COLO668 (cell line): ENCODE data around the gene ATP8A1.
A peak's percentile ranks its signal among the peaks of the same experiment; 100 is the strongest.

ENCODE experiments used
- DNase-seq: peaks from one replicate; lab custom pipeline; 2025; ENCODE audit not compliant: unreplicated experiment; lab: John Stamatoyannopoulos, UW

The ATP8A1 gene

DNA sequence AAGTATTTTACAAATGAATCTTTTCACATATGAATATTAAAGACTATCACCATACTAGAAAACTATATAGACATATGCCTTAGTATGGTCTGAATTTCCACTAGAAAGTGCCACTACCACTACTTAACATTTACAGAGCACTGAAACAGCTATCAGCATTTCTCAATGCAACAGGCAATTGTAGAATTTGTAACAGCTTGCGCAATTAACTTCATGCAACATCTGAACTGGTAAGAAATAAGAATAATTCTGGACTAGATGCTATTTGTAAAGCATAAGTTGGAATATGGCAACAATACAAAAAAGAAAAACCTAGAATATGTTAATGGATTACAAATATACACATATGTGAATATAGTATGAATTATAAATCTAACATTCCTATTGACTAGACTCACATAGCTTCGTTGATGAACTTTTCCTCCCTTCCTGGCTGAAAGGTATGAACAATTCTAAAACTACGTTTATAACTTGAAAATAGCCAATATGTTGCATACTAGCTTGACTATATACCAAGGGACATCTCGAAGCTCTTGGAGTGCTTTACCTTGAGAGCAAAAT lies 82.0 kb downstream of the ATP8A1 start:
- no peak for DNase-seq

DNA sequence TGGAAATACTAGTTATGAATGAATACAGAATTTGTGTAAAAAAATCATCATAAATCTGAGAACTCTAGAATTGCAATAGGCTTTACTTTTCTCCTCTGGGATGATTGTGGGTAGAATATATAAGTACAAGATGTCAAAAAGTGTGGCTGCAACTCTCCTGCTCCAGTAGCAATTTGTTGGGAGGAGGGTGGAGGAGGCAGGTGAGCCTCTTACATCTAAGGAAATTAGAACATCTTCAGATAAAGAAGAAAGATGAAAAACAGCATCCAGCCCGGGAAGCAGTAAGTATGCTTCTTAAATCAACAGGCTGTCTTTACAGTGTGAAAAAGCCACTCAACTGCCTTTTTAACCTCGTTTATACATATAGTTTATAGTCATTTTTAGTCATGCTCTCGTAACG lies 83.7 kb downstream of the ATP8A1 start:
- DNase-seq, result no peak

DNA sequence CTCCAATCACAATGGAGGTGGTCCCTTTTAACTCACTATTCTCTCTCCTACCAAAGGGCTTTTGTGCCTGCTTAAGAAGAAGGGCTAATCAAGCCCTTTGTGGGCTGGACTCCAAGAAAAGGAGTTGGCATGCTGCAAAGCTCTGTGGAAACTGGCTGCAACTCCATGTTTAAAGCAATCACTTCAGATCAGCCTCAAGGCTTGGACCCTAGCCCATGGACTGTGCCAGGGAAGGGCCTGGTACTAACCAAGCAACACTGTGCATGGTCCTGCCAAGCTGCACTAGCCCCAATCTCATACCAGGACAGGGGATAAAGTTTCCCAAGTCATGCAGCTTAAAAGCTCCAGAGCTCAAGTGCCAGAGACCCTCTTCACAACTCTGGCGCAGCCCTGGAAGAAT lies 86.7 kb downstream of the ATP8A1 start:
- DNase-seq, result no peak

DNA sequence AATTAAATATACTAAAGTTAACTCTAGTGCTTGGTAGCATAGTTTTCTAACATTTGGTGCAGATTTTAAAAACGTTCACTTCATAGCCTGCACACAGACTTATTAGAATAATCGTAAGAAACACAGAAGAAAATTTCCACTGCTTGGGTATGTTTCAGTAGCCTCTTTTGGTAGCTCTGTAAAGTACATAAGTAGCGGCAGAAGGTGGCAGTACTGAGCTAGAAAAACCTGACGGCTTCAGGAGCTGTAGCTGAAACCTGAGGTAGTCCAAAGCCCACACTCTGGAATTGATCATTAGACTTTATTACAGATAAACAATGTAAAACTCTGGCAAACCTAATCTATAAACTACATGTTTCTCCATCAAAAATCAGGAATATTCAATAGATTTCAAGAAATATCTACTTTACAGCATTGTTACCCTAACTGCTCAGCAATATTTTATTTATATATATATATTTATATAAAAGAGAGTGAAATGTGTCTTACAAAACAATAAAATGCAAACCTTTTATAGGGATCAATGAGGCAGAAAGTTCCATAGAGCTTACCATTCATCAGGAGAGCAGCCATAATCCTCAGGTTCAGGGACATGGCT lies 88.2 kb downstream of the ATP8A1 start:
- peak; percentile 64 for DNase-seq

DNA sequence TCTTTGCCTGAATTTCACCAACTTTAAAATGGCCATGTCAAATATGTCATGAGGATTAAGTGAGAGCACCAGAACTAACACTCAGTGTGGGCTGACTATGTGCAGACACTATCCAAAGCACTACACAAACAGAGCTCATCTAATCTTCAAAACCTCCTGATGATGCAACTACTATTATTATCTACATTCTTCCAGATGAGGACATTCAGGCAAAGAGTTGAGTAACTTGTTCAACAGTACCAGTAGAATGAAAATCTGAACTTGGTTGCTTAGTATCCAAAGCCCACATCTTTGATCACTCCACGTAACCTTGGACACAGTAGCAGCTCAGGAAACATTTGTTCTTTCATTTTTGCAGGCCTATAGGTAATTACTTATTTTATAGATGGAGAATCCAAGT lies 90.1 kb downstream of the ATP8A1 start:
- no peak for DNase-seq

DNA sequence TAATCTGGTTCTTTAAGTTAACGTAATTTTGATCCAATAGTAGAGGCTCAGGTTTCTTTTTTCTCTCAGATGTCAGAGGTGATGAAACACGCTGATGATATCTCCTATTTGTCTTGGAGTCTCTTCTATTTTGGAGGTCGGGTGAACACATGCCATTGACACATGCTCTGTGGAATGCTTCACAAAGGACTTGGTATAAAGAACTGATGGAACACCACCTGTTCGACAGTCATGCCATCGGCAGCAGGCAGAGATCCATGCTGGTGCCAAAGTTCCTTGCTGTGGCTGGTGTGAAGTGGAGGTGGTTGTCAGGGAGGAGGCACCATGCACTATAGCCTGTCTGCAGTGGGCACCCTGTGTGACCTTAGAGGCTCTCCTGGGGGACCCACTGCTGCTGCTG lies 94.9 kb downstream of the ATP8A1 start:
- no peak for DNase-seq

DNA sequence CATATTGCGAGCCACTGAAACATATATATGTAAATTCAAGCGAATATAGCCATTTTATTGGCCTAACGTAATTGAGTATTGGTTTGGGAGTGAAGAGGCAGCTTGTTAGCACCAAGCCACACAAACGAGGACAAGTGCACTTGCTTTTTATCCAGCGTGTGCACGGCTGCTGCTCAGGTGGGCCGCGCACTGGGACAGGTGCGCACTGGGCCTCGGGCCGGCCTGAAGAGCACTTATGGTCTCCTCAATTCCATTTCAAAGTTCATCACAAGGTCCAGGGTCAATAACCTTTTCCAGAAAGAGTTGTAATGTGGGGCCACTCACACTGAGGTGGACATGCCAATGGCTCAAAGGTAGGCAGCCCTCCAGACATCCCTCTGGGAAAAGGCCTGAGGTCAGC lies 95.9 kb downstream of the ATP8A1 start:
- no peak for DNase-seq

DNA sequence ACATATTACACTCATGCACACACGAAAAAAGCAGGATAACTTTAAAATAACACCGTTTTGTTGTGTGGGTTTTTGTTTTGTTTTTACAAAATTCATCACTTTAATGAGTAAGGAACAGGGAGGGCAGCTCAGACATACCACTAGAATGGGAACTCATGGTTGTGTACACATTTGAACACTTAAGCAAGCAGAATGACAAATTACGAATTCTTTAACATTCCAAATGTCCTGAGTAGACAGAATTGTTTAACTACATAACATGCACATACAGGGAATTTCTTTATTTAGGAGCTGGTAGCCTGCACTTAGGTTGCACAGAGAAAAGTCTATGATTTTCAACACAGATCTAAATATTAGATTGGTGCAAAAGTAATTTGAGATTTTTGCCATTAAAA lies 96.4 kb downstream of the ATP8A1 start:
- DNase-seq, result no peak

DNA sequence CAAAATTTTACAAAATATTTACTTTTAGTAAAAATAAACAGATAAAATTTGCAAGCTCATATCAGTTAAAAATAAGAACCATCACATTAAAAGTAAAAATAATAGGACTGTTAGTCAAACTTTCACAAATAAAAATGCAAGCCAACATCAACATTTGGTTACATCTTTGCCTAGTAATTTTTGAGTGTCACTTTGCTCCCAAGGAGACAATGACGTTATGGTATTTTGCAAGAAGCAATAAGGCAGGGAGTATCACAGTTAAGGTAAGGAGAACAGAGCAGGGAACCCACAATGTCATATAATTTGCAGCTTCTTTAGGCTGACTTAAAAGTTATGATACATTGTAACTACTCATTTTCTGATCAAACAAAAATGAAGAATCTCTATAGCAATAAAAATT lies 98.7 kb downstream of the ATP8A1 start:
- DNase-seq, result no peak

DNA sequence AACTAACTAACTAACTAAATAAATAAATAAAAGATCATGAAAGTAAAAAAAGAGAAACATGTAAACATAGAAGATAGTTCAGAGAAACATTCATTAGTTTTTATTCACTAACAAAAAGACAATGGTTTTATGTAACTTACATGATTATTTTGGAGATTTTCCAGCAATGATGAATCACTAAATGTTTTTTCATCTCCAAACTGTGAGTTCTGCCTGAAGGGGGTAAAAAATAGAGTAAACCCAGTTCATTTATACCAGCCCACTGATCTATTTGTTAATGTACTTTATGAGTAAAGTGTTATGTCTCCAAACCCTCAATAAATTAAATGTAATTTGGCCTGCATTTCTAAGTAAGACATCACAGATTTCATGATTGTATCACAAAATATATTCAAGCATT lies 101.1 kb downstream of the ATP8A1 start:
- DNase-seq, result no peak

DNA sequence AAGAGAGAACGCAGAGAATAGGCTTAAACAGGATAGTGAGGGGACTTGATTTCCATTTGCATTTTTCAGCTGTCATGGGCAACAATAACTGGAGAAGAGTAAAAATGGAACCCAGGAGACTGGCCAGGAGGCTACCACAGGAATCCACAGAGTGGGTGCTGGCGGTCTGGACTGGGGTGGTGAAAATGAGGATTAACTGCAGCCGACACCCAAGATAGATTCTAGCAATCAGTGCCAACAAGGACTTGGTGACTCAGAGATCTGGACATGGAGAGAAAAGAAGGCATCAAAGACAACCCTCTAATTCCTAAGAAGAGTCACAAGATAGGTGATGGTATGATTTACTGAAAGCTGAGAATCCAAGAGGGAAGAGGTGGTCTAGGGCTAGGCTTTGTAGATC lies 102.8 kb downstream of the ATP8A1 start:
- DNase-seq, result no peak

DNA sequence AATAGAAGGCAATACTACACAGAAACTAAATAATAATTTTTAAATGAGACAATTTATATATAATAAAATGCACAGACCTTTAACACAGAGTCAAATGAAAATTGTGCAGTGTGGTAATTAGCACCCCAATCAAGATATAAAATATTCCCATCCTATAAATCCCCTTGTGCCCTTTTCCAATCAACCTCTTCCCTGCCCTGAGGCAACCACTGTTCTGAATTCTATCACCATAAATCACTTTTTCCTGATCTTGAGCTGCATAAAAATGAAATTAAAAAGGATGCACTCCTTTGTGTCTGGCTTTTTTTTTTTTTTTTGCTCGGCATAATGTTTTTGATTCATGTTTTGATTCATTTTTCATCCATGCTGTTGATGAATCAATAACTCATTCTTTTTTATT lies 107.0 kb downstream of the ATP8A1 start:
- no peak for DNase-seq

DNA sequence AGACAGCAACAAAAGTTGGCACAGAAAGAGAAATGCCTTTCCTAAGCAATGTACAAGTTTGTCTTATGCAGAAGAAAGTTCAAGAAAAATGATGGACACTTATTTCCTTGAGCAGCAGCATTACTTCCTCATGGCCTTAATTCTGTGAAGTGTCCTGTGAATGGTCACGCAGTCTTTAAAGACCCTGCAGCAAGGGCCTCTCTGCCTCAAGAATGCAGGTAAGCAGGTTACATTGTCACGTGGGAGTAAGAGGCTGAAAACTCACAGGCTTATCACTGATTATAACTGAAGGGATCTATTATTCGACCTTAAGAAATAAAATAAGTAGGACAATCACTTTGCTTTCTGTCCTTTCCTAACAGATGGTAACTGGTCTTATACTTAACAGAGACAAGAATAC lies 109.1 kb downstream of the ATP8A1 start:
- no peak for DNase-seq

DNA sequence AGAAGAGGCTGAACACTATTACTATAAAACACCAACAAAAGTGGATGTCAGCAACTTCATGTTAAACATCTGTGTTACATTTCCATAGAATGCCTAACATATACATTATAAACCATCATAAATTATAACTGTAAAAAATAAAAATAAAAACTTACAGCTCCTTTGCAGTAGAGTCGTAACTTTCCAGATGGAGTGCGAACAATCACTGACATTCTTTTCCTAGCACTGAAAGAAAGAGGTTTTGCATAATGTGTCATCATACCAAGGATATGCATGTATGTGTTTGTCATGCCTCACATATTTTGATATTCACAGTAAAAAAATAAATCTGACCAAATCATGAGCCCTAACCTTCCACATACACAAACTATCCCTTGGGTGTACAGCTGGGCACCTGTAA lies 113.1 kb downstream of the ATP8A1 start:
- DNase-seq, result no peak

DNA sequence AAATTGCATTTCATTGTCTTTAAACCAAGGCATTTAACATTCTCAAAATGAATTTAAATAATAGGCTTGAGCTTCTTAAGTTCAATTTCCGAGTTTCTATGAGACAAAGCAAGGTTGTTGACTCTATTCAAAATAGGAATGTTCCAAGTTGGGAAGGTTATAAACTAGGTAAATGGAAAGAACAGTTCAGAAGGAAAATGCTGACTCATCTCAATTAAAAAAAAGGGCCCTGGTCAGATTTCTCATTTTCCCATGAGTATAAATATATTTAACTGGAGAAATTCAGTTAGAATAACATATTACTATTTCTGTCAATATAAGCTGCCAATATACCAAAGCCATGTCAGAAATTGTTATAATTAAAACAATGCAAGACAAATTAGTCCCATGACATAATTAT lies 113.8 kb downstream of the ATP8A1 start:
- DNase-seq, result no peak

DNA sequence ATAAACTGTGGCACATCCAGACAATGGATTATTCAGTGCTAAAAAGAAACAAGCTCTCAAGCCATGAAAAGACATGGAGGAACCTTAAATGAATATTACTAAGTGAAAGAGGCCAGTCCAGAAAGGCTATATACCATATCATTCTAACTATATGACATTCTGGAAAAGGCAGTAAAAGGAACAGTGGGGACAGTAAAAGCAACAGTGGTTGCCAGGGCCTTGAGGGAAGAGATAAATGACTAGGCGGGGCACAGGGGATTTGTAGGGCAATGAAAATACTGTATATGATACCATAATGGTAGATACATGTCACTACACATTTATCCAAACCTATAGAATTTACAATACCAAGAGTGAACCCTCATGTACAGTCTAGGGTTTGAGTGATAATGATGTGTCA lies 115.3 kb downstream of the ATP8A1 start:
- DNase-seq, result no peak

DNA sequence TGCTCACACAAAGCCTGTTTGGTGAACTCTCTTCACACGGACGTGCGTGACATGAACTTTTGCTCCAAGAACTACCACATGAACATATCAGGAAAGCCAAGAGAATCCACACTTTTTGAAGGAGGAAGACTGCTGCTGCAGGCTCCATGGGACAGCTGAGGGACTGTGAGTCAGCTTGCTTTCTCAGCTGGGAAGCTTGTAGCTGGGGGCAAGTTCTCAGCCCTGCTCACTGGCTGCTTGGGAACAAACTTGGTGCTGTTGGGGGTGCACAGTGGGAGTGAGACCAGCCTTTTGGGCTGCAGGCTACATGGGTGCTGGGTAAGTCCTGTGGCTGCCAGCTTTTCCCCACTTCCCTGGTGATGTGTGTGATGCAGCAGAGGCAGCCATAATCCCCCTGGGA lies 123.9 kb downstream of the ATP8A1 start:
- DNase-seq, result no peak

DNA sequence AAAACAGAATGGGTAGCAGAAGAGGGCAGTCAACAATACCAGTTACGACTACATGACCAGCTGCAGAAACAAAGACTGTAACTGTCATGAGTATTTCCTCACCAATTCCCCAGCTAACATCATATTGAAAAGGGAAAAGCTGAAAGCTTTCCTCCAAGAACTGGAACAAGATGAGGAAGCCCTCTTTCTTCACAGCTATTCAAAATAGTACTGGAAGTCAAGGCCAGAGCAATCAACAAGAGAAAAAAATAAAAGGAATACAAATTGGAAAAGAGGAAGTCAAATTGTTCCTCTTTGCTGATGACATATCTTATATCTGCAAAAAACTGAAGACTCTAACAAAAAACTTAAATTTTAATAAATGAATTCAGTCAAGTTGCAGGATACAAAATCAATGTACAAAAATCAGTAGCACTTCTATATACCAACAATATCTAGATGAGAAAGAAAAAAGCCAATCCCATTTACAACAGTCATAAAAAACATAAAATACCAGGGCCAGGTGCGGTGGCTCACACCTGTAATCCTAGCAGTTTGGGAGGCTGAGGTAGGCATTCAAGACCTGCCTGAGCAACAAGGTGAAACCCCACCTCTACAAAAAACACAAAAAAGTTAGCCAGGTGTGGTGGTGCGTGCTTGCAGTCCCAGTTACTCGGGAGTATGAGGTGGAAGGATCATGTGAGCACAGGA lies 125.4 kb downstream of the ATP8A1 start:
- no peak for DNase-seq

DNA sequence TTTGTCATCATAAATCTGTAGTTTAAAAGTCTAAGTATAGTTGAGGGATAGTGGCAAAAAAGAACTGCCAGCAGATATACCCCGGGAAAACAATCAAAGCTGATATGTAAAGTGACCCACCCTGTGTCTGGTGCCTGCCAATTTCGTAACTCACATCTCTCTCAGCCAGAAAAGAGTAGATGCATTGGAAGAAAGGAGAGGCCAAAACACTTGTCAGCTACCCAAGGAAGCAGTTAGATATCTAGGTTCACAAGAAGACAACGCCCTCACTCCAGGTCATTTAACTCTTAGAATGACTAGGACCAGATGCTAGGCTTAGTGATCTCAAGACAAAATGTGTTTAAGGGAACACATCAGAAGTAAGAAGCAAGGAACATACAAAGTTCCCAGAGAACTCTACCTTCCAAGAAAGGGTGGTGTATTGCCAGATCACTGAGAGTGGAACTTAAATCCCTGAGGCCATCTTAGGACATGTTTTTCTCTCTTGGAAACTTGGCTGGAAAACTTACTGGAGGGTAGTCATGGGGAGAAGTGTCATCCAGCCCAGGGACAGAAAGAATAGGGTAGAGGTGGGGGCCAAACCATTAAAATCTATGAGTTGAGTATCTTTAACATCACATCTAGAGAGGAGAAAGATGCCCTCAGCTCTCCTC lies 133.7 kb downstream of the ATP8A1 start:
- DNase-seq, result no peak

DNA sequence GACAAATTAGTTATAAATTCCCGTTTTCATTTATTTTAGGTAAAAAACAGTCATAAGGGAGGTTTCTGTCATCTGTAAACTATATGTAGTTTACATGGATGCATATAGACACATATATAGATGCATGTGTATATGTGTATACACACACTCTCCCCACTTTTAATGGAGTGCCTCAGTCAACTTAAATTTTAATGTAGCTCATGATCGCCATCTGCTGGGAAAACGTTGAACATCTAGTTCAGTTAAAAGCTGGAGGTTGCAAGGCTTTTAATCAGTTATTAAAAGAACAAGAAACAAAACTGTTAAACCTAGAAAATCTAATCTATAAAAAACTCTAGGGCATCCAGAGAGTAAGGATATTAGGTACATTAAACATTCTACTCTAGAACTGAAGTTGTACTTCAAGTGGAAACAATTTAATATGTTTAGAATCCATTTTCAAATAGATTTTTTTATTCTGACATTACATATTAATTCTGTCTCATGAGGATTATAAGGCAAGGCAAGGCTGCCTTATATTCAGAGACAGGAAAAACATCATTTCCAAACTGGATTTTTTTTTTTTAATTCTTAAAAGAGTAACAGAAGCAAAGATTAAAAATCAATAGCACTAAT lies 137.0 kb downstream of the ATP8A1 start:
- DNase-seq, result peak; percentile 47

DNA sequence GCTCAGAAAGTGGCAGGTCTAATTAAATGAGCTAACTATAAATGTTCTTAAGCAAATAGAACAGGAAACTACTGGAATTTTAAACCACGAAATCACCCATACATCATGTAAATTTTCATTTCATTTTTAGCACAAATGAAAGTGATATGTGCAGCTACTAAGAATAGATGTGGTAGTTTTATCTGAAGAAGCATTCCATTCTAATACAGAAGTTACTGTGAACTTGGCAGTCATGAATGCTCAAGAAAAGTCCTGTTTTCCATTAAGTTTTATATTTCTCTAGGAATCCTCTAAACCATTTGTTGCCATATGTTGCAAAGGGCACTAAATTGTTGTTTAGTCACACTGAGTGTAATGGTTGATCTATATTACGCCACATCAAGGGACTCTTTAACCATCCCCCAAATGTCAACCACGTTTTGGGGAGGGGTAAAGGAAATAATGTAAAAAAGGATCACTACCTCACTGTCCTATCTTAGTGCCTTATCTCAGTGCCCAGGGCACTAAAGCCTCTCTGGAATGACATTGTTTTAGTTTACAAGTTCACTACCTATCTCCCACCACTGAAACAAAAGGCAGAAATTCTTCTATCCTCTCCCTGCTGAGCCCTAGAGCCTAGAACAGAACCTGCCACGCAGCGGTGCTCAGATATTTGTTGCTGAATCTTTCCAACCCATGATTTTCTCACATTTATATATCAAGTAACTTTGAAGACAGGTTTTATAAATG lies 141.6 kb downstream of the ATP8A1 start:
- DNase-seq, result no peak
